Smooth muscle cell (in vitro differentiated cells): ENCODE results near the gene CTBP1. TPM values are rescaled to one million over a fixed set of nuclear protein-coding genes. Genes with fewer than 3 reads are reported as not detected.

Source experiments
- DNase-seq: peaks from one replicate; lab custom pipeline; 2025; ENCODE audit not compliant: unreplicated experiment; lab: John Stamatoyannopoulos, UW
- H2AFZ ChIP-seq: fragments of 200-600 bp; sonication (generic); 2 replicates; pipeline ENCODE4 v1.6.0; 2016; ENCODE audit warnings: antibody characterized with exemption, low read depth, mild to moderate bottlenecking
- H3F3A ChIP-seq: fragments of 200-600 bp; sonication (generic); 2 replicates; pipeline ENCODE4 v1.6.0; 2017; ENCODE audit warnings: antibody characterized with exemption, low read depth
- H3K27ac ChIP-seq: fragments of 200-600 bp; sonication (generic); 2 replicates; pipeline ENCODE4 v1.5.1; 2016; ENCODE audit warnings: low read depth, mild to moderate bottlenecking
- H3K27me3 ChIP-seq: fragments of 200-600 bp; sonication (generic); 2 replicates; pipeline ENCODE4 v1.6.1; 2016; ENCODE audit warnings: low read depth, mild to moderate bottlenecking
- H3K36me3 ChIP-seq: fragments of 200-600 bp; sonication (generic); 2 replicates; pipeline ENCODE4 v1.5.1; 2016; ENCODE audit warnings: low read depth
- H3K4me1 ChIP-seq: fragments of 200-600 bp; sonication (generic); 2 replicates; pipeline ENCODE4 v1.5.1; 2016; ENCODE audit warnings: low read depth
- H3K4me2 ChIP-seq: fragments of 200-600 bp; sonication (generic); 2 replicates; pipeline ENCODE4 v1.6.0; 2016; ENCODE audit warnings: mild to moderate bottlenecking
- H3K4me3 ChIP-seq: fragments of 200-600 bp; sonication (generic); 2 replicates; pipeline ENCODE4 v1.5.1; 2016; ENCODE audit warnings: mild to moderate bottlenecking
- H3K79me2 ChIP-seq: fragments of 200-600 bp; sonication (generic); 2 replicates; pipeline ENCODE4 v1.6.0; 2016; ENCODE audit warnings: low read depth, mild to moderate bottlenecking
- H3K9ac ChIP-seq: fragments of 200-600 bp; sonication (generic); 2 replicates; pipeline ENCODE4 v1.6.0; 2016; ENCODE audit warnings: low read depth
- H3K9me3 ChIP-seq: fragments of 200-600 bp; sonication (generic); replicated peaks from 2 replicates; pipeline ENCODE4 v1.5.1; 2016; ENCODE audit warnings: low read depth
- H4K20me1 ChIP-seq: fragments of 200-600 bp; sonication (generic); 2 replicates; pipeline ENCODE4 v1.6.0; 2016; ENCODE audit warnings: low read depth
- WGBS: methylation state at CpG from one replicate; pipeline ENCODE4 v1.1.7; 2016; ENCODE audit warnings: low lambda C conversion rate; 5-methylcytosine and 5-hydroxymethylcytosine counted together
- polyA plus RNA-seq: library from polyadenylated mRNA; unstranded; fragments of >200 nt; fragmentation: Nextera tagmentation; extraction: Ambion mirVana; gene quantifications from 2 replicates; pipeline ENCODE4 v1.2.1, GENCODE V29; 2016
- total RNA-seq: library from RNA; depleted of rRNA; stranded (reverse); fragments of >200 nt; gene quantifications from 2 replicates; pipeline ENCODE4 v1.2.3, GENCODE V29; 2014
- TF ChIP-seq, protein P1 (sequence below): fragments of 200-600 bp; sonication (generic); IDR thresholded peaks from 2 replicates; pipeline ENCODE4 v1.5.1; 2017; ENCODE audit warnings: borderline replicate concordance, mild to moderate bottlenecking, antibody characterized with exemption; ENCODE audit not compliant: insufficient read depth, poor library complexity, severe bottlenecking

CTBP1 gene
- 59.1 and 76.9 TPM in 2 replicates for total RNA-seq
- polyA plus RNA-seq = 132 and 135 TPM in 2 replicates

DNA sequence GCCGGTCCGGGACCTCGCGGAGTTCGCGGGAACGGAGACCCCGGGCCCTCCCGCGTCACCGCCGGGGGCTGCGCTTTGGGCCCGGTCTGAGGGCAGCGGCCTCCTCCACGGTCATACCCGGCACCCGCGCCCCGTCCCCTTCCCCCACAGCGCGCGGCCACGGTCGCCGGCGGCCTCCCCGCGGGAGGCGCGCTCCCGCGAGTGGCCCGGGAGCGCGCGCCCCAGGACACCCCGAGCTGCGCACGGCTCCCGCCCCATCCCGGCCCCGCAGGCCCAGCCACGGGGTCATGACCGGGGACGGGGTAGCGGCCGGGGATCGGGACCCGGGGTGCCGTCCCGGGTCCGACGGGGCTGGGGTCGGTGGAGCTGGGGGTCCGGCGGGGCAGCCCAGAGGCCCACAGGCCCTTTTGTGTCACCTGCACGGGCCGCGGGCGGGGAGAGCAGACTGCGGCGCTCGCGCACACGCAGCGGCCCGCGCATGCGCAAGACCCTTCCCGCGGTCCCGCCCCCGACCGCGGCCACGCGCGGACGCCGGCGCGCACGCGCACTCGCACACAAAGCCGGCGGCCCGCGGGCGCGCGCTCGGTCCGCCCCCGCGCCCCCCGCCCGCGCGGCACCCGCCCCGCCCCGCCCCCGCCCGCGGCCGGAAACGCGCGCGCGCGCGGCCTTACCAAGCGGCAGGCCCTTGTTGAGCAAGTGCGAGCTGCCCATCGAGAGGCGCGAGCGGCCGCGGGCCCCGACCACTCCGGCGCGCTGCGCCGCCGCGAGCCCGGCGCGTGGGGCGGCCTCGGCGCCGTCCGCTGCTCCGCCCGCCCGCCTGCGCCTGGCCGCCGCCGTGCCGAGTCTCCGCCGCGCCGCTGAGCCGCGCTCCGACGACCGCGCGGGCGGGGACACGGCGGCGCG, at the start of gene CTBP1:
Gene CTBP1, minus strand, starts transcription at position 886 of the 903 bp plus-strand sequence. CDS start 7,799 bp downstream, outside the sequence.
- H3K79me2 ChIP-seq = peaks cover 49% of the 10 kb centered on the region
- peak within 1 kb of the TSS; percentile 89 for H3K9ac ChIP-seq
- H3K36me3 ChIP-seq = no peaks in the 10 kb centered on the region
- TF ChIP-seq, protein P1, sequence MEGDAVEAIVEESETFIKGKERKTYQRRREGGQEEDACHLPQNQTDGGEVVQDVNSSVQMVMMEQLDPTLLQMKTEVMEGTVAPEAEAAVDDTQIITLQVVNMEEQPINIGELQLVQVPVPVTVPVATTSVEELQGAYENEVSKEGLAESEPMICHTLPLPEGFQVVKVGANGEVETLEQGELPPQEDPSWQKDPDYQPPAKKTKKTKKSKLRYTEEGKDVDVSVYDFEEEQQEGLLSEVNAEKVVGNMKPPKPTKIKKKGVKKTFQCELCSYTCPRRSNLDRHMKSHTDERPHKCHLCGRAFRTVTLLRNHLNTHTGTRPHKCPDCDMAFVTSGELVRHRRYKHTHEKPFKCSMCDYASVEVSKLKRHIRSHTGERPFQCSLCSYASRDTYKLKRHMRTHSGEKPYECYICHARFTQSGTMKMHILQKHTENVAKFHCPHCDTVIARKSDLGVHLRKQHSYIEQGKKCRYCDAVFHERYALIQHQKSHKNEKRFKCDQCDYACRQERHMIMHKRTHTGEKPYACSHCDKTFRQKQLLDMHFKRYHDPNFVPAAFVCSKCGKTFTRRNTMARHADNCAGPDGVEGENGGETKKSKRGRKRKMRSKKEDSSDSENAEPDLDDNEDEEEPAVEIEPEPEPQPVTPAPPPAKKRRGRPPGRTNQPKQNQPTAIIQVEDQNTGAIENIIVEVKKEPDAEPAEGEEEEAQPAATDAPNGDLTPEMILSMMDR = no peak
- WGBS = 2% methylated on average over 71 of the region's 163 CpGs
- no peaks in the 10 kb centered on the region for H3K27me3 ChIP-seq
- peak within 1 kb of the TSS; percentile 99 for H3K4me2 ChIP-seq
- peak within 1 kb of the TSS; percentile 92 for H2AFZ ChIP-seq
- peak within 1 kb of the TSS; percentile 98 for H3K4me3 ChIP-seq
- no peaks in the 10 kb centered on the region for H3F3A ChIP-seq
- H3K27ac ChIP-seq = peak within 1 kb of the TSS; percentile 80
- H3K9me3 ChIP-seq = peaks cover 3% of the 10 kb centered on the region
- peak; percentile 88 for DNase-seq
- peaks cover 40% of the 10 kb centered on the region for H4K20me1 ChIP-seq
- peaks cover 17% of the 10 kb centered on the region for H3K4me1 ChIP-seq

DNA sequence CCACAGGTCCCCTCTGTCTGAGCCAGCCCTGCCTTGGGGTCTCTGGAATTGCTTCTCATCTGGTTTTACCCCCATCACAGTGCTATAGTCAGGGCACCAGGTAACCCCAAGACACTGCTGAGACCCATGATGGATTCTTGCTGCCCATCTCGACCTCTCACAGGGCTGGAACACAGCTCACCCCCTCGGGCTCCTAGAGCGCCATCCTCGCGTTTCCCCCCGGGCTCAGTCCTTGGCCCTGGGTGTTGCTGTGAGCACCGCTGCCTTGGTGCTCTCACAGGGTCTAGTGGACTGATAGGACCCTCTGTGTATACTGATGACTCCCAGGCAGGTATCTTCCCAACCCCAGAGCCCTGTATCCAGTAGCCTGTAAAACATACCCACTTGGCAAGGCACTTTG, 49.5 kb upstream of the CTBP1 start:
- Histone ChIP-seq H3K9me3 (no peaks in the 10 kb centered on the region), H3K4me2 (no peak overlapping the region), H3K9ac (no peak overlapping the region), H3K27ac (no peak overlapping the region), H3K4me1 (peaks cover 3% of the 10 kb centered on the region), H2AFZ (no peak overlapping the region), H3K27me3 (no peaks in the 10 kb centered on the region), H3K36me3 (no peaks in the 10 kb centered on the region), H3K79me2 (peaks cover 87% of the 10 kb centered on the region), H3K4me3 (no peak overlapping the region), H3F3A (peaks cover 26% of the 10 kb centered on the region), H4K20me1 (peaks cover 92% of the 10 kb centered on the region)
- 97% methylated on average over 7 of the region's 7 CpGs for WGBS
- DNase-seq = no peak
- TF ChIP-seq, protein P1 = no peak

DNA sequence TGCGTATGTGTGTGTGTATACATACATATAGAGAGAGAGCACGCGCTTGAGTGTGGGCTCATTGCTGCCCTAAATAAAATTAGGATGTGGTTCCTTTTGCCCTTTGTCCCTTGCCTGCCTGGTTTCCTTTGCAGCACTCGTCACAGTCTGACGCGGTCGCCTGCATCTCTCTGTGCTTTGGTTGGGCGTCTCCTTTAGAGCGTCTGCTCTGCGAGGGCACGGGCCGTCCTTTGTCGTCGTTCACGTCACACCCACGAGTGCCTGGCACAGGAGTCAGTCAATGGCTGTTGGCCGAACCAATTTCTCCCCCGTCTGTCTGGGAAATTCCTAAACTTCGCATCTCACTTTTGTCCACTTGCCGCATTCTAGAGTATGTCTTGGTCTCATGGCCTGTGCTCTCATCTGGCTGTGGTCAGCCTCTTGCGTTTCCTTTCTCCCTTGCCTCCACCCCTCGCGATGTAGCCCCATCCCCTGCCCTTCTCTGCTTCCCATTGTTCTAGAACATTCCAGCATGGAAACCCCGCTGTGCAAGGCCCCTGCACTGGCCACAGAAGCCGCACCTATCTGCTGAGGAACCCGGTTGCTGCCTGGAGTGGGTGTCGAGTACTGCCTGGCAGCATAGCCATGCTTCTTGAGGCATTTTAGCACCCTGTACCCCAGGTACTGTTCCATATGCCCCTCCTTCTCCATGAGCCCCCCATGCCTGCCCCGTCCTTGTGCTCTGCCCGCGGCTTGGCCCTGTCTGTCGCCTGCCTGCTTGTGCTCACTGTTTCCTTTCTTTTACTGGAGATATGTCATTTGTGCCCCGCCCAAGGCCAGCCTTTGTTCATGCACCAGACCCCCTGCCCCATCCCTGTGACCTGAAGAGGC, 48.8 kb upstream of the CTBP1 start:
- H3F3A ChIP-seq = peaks cover 26% of the 10 kb centered on the region
- H3K4me1 ChIP-seq = peaks cover 3% of the 10 kb centered on the region
- no peaks in the 10 kb centered on the region for H3K36me3 ChIP-seq
- no peaks in the 10 kb centered on the region for H3K9me3 ChIP-seq
- H3K9ac ChIP-seq = no peak overlapping the region
- 95% methylated on average over 32 of the region's 32 CpGs for WGBS
- no peaks in the 10 kb centered on the region for H3K27me3 ChIP-seq
- no peak overlapping the region for H3K4me2 ChIP-seq
- H3K4me3 ChIP-seq = no peak overlapping the region
- H2AFZ ChIP-seq = no peak overlapping the region
- H4K20me1 ChIP-seq = peaks cover 92% of the 10 kb centered on the region
- TF ChIP-seq, protein P1 = no peak
- peaks cover 87% of the 10 kb centered on the region for H3K79me2 ChIP-seq
- H3K27ac ChIP-seq = peak overlapping the region; percentile 66
- no peak for DNase-seq
